Esophagus mucosa (tissue), 1 donor: ENCODE measurements around the gene KIF26A. TPM values are rescaled to one million over a fixed set of nuclear protein-coding genes. Genes with fewer than 3 reads are reported as not detected.
"Not testable (repeated sequence)": the region's sequence is repeated elsewhere in the genome, so short reads cannot be mapped to it uniquely, and the experiment has no call there.

Source experiments
- ATAC-seq: fragments of 200-7000 bp; cut with Tn5 transposase; one replicate; pipeline ENCODE4 v1.9.1; 2020
- total RNA-seq: library from RNA; stranded (reverse); gene quantifications from one replicate; pipeline ENCODE4 v1.2.4, GENCODE V29; 2023
- donor health status: DM: yes; HTN: yes; CAD: no.

The KIF26A gene
- total RNA-seq, 1 donor from 2014 or later = 1.00 TPM

GRCh38 chr14:104195361-104195760 is 57.0 kb downstream of the KIF26A start:
- no peak for ATAC-seq

DNA sequence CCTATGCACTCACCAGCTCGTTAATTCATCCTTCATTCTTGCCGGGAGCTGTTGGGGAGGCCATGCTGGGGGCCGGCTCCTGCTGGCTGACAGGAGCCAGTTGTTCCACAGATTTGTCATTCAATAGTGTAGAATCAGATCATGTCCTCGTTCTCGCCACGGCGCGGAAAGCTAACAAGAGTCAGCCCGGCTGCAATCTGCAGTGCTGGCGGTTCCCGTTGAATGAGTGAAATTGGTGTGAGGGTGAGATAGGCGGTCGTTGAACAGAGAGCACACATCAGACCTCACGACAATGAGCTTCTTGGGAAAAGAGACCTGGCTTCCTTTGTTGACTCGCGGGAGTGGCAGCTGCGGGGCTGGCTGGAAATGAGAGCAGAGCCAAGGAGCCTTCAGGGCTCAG is 57.5 kb downstream of the KIF26A start:
- ATAC-seq = no peak

GRCh38 chr14:104196461-104197140 is 58.2 kb downstream of the KIF26A start:
- ATAC-seq = no peak

GRCh38 chr14:104197449-104198247 is 59.3 kb downstream of the KIF26A start:
- no peak for ATAC-seq

DNA sequence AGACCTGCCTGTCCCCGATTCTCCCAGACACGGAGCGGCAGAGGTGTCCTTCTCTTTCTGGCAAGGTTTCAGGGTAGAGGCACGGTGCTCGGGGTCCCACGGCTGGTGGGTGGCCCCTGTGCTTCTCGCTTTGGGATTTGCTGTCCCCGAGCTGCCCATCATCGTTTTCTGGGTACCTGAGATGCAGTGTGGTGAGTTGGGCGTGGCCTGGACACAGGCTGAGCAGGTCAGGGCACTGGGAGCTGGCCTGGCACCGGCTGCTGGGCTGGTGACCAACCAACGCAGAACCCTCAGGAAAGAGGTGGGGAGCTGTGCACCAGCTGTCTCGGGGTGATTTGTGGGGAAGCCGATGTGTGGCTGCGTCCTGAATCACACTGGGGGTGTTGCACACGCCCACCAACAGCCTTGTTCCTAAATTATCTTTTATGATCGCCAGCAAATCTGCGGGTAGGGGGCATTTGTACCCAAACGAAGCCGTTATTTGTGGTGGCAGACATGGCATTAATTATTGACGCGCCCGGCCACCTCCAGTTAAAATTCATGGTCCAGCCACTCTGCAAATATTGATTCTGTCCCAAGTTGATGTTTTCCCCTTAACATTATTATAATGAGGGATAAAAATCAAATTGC is 61.0 kb downstream of the KIF26A start:
- ATAC-seq = no peak

DNA sequence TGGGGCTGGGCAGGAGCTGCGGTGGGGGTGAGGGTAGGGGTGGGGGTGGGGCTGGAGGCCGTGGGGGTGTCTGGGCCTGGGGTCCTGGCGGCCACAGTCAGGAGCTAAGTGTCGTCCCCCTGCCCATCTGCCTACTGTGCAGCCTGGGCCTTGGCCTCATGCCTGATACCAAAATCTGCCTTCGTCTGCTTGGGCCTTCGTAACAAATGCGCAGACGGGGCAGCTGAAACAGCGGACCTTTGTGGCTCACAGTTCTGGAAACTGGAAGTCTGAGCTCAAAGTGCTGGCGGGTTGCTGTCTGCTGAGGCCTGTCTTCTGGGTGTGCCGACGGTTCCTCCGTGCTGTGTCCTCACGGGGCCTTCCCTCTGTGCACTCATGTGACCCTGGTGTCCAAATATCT is 61.7 kb downstream of the KIF26A start:
- no peak for ATAC-seq

DNA sequence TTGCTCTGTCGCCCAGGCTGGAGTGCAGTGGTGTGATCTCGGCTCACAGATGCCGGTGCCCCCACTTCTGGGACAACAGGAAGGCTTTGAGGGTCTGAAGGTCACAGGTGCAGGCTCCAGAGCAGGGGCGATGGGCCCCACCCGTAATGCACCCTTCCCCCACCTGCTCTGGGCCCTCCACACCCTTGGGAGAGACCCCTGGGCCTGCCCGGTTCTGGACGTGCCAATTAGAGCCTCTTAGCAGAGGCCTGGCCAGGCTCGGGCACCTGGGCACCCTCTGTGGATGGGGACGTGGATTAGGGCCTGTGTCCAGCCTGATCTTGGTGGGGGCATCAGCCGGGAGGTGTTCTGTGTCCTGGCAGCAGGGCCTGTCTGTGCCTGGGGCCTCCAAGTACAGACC is 62.2 kb downstream of the KIF26A start:
- ATAC-seq = no peak

- ATAC-seq = no peak
Measured at GRCh38 chr14:104201063-104201462, 62.7 kb downstream of the KIF26A start.

- no peak for ATAC-seq
Measured at GRCh38 chr14:104201496-104201895, 63.1 kb downstream of the KIF26A start.

- ATAC-seq = no peak
Measured at GRCh38 chr14:104202259-104203070, 64.1 kb downstream of the KIF26A start.

- no peak for ATAC-seq
Measured at GRCh38 chr14:104203071-104203425, 64.7 kb downstream of the KIF26A start.

- ATAC-seq = no peak
Measured at GRCh38 chr14:104204660-104205149, 66.3 kb downstream of the KIF26A start.

GRCh38 chr14:104205781-104206180 is 67.4 kb downstream of the KIF26A start:
- ATAC-seq = no peak

DNA sequence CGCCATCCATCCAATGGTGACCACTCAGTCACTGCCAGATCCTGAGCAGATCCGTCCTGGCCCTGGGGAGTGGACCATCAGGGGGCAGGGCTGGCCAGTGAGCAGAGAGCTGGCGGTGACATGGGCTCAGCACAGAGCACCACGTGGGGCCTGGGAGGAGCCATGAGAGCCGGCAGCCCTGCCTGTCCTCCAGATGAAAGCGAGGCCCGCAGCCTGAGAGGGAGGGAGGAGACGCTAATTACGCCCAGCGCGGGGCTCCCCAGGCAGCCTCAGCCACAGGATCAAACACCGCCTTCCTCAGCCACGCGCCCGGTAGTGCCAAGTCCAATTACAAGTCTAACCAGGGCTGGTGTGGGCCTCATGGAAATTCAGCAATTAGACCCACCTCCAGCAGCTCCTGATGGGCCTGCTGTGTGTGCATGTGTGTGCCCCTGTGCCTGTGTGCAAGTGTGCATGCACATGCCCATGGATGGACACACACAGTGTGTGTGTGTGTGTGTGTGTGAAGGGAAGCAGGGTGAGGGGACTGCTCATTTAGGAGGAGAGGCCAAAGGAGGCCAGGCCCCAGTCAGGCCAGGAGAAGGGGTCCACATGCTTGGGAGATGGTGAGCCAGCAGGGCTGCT is 68.0 kb downstream of the KIF26A start:
- ATAC-seq = peak; percentile 32

- no peak for ATAC-seq
Measured at GRCh38 chr14:104207142-104208014, 69.0 kb downstream of the KIF26A start.

GRCh38 chr14:104208015-104208295 is 69.6 kb downstream of the KIF26A start:
- ATAC-seq = not testable (repeated sequence)

DNA sequence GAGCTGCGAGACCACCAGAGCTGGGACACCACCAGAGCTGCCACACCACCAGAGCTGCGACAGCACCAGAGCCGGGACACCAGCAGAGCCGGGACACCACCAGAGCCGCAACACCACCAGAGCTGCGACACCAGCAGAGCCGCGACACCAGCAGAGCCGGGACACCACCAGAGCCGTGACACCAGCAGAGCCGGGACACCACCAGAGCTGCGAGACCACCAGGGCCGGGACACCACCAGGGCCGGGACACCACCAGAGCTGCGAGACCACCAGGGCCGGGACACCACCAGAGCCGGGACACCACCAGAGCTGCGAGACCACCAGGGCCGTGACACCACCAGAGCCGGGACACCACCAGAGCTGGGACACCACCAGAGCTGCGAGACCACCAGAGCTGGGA is 69.9 kb downstream of the KIF26A start:
- ATAC-seq = not testable (repeated sequence)

GRCh38 chr14:104209071-104209470 is 70.7 kb downstream of the KIF26A start:
- ATAC-seq = not testable (repeated sequence)

DNA sequence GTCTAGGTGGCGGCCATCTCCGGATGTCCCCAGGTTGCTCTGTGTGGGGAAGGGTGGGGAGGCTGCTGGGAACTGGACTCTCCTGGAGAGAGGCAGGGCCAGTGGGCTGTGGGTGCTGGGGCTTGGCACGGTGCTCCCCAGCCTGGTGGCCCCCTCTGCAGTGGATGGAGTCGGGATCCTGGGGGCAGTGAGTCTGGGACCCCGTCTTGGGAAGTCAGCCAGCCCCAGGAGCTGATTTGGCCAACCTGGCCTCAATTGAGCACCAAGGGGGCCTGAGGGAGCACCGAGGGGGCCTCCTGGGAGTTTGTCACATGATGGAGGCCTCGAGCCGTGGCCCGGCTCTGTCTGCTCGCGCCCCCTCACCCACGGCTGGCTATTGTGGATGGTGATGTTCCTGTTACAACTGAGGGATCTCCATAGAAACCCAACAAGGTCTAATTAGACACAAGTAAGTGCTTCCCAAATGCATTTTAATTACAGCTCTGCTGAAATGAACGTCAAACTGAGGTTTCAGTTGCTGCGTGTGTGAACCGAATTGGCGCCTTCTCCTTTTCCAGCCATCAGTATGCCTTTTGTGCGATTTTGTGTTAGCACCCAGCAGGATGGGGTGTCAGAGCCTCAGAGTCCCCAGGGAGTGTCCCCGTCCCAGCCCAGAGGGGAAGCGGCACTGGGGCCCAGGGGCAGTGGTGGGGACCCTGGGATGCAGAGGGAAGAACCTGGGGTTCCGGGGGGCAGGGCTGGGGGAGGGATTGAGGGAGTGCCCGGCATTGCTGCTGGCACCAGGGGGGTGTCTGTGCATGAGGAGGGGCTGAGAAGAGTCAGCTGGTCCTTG is 71.8 kb downstream of the KIF26A start:
- ATAC-seq = peak; percentile 18

DNA sequence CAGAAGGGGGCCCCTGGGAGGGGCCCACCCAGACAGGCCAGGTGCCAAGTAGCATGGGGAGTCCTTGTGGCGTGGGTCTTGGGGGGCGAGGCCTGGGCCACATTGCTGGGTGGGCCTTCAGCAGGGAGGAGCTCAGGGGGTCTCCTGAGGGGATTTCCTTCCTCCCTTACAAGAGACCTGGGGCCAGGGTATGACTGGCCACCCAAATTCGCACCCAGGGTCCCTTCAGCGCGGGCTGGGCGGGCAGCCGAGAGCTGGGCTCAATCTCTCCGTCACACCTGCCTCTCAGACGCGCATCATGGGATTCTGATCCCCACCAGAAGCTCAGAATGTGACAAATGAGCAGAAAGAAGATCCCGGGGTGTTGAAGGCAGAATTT is 72.4 kb downstream of the KIF26A start:
- no peak for ATAC-seq

DNA sequence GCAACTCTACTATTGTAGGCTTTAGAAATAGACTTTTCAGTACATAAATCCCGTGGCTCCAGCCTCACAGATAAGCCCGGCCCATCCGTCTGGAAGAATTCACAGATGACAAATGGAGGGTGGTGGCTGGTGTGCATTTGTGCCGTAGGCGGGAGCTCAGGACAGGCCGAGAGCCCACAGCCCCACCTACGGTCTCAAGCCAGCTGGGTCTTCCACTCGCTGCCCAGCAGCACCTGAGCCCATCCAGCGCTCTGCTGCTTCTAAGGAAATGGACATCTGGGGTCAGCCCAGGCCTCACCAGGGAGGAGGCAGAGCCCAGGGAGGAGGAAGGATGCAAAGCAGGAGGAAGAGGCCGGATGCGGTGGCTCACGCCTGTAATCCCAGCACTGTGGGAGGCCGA is 72.8 kb downstream of the KIF26A start:
- ATAC-seq = no peak
